ENCODE data around the gene TOM1.

Gene TOM1

GRCh38 chr22:35307892-35308291 lies 8.2 kb downstream of the TOM1 start:
- no peak for DNase-seq

- DNase-seq, result no peak
These were observed 8.9 kb downstream of the TOM1 start for GRCh38 chr22:35308480-35309021.

DNA sequence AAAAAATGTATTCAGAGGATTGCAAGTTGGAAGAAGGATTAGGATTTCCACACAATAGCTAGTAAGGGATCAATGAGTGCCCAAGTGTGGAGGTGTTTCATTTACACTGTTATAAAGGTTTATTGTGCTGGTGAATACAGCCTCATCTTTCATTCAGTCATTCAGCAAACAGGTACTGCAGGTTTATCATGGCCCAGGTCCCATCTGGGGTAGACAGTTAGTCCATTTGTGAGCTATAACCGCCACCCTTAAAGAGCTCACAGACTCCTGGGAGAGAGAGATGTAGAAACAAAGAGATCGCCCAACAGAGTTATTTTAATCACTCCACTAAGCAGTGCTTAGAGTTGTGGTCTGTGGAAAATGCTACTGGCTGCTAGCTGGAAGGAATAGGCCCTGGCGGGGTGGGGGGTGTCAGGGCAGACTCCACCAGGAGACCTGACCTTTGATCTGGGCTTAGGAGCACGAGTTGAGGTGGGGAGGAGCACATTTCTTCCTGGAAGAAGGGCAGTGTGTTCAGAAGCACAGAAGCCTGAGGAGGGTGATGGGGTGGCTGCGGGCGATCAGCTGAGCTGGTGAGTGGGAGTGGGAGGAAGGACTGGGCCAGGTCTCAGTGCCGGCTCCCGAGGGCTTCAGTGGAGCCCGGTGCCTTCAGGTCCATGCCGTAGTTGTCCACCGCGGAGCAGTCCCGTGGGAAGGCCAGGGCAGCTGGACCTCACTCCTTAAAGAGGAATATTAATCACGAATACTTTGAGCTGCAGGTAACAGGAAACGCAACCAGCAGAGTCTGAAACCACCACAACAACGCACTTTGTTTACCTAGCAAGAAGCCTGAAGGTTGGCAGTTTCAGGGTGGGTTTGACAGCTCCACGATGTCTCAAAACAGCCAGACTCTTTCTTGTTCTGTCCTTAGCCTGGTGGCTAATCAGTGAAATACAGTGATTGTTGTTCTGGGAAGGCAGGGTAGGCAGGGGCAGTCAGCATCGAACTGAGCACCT lies 11.2 kb downstream of the TOM1 start:
- DNase-seq, result no peak

DNA sequence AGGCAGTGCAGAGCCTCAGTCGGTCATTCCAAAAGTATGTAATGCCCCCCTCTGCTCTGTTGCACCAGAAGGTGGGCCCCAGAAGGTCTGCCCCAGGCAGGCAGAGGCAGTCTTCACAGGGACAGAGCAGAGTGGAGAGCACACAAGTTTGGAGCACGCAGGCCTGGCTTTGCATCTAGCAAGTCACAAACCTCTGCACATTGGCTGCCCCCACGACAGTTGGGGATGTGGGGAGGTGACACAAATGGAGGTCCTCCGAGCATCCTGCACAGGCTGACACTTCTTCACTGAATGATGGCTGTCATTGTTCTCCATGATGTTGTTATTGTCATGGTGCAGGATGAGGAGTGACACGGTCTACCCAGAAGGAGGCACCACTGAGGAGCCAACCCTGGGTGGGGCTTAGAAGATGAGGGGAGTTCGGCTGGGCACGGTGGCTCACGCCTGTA lies 11.9 kb downstream of the TOM1 start:
- DNase-seq, result no peak

DNA sequence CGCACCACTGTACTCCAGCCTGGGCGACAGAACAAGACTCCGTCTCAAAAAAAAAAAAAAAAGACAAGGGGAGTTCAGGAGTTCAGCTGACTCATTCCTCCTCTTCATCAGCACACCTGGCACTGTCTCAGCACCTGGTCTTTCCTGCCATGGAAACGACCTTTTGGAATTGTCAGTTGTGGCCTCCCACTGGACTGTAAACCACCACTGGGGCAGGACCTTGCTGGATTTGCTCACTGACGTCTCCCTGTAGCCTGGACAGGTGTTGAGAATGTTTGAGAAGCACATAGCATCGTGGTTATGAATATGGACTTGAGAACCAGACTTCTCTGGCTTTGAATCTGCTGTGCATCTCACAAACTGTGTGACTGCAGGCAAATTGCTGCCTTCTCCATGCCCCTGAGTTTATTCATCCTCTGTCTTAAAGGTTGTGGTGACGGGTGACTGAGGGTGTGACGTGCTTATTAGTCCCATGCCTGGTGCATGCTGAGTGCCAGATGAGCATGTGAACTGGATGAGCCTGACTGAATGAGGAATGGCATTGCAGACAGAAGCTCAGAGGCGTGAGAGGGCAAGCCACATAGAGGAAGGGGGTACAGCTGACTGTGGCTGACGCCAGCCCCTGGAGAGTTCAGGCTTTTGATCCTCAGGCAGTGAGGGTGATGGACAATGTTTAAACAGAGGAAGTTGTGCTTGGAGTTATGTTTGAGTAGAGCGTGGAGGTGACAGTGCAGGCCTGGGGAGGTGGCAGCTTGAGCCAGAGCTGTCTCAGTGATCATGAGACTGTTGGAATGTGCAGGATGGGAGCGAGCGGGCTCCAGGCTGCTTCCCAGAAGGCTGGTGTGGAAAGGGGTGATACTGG lies 12.7 kb downstream of the TOM1 start:
- no peak for DNase-seq

GRCh38 chr22:35313311-35314121 lies 13.8 kb downstream of the TOM1 start:
- no peak for DNase-seq

GRCh38 chr22:35314161-35314942 lies 14.7 kb downstream of the TOM1 start:
- DNase-seq, result no peak

DNA sequence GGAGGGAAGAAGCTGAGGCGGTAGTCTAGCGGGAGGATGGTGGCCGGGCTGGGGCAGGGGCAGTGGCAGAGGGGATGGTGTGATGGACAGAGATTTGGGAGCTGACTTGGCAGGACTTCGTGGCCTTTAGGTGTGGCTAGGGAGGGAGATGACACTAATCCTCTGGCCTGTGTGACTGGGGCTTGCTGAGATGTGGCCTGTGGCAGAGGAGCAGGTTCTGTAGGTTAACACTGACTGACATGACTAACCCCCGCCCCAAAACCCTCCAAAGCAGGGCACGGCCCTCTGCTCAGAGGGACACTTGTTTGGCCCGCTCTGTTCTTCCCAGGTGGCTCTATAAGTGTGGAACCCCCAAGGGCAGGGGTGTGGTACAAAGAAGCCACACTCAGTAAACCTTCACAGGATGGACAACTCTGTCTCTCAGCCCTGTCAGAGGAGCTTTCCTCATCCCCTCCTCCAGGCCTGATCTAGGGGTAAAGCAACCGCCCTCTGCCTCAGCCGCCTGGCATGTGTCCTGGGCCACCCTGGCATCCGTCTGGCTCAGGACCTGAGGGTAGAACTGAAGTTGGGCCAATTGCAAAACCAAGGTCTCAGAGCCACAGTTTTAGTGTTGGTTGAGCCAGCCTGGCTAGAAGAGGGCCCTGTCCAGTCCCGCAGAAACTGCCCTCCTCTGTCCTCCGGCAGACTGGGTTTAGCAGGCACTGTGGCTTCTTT lies 15.6 kb downstream of the TOM1 start:
- DNase-seq, result no peak

DNA sequence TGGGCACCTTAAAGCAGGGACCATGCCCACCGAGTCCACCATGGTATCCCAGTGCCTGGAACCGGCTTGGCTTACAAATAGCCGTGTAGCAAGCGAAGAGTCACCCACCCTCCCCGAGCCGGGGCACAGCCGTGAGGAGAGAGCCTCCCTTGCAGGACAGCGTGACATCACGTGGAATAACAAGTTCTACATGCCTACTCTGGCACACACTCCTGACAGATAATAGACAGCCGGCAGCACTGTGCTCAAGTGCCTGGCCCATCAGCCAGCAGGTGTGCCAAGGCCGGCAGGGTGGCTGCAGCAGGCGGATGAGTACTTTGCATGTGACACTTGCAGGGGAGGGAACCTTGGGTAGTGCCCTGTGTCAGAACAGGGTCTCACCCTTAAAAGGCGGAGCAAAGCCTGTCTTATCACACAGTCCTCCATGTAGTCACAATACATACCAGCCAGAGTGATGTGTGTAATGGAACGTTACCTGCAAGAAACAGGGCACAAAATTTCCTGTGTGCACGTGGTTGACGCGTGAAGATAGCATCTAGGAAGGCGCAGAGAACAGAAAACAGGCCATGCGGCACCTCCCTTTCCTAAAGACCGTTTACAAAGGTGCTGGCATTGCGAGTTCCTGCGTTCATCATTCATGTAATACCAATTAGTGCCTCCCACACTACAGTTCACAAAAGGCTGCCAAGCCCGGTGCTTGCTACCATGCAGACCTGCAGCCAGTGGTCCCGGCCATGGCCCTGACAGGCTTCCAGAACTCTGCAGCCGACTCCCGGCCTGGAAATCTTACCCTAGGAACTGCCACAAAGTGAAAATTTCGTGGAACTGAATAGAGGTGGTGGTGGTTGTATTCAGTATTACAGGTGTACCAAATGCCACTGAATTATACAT lies 16.4 kb downstream of the TOM1 start:
- DNase-seq, result no peak

DNA sequence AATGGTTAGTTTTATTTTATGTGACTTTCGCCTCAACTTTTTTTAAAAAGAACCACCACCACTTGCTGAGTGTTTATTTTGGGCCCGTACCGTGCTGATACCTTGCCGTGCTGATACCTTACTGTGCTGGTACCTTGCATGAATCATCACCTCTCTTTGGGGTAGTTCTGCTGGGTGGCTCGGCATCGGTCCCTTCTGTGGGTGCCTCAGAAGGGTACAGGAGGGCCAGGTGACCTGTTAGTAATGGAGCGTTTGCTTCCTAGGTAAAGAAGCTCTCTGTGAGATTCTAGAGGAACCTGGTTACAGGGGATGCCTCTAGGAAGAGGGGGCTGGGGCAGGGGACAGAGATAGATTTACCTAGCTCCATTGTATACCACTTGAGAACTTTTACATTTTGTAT lies 17.1 kb downstream of the TOM1 start:
- DNase-seq, result no peak

GRCh38 chr22:35317680-35318290 lies 18.1 kb downstream of the TOM1 start:
- no peak for DNase-seq

DNA sequence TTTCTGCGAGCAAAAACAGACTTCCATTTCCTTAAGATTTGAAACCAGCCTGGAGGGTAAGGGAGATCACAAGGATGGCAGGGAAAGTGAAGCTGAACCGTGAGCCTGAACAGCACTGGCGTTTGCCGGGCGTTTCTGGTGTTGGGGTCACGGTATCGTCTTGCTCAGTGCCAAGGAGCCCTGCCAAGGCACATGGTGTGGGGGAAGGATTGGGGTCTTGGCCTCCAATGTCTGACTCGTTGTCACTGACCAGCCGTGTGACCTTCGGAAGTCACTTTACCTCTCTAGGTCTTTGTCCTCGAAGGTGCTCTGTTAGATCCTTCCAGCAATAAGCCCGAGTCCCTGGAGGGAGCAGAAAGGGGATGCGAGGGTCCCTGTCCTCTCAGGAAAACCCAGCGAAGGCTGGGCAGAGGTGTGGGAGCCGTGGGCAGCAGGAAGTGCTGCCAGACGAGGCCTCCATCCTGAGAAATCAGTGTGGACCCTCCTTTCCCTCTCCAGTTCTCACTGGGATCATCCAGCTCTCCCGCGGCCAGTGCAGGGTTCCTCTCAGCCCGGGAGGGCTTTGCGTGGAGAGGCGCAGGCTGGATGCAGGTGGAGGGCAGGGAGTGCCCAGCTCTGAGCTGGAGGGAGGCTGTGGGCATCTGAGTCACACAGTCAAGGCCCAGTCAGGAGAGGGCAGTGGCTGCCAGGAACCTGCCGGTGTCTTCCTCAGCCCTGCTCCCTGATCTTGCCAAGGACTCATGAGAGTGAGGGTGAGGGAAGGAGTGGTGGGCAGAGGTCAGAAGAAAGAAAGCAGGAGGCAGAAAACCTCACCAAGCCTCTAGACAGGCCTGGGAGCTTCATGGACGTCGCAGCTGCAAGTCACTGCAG lies 18.9 kb downstream of the TOM1 start:
- DNase-seq, result no peak

GRCh38 chr22:35319244-35319985 lies 19.7 kb downstream of the TOM1 start:
- DNase-seq, result no peak

DNA sequence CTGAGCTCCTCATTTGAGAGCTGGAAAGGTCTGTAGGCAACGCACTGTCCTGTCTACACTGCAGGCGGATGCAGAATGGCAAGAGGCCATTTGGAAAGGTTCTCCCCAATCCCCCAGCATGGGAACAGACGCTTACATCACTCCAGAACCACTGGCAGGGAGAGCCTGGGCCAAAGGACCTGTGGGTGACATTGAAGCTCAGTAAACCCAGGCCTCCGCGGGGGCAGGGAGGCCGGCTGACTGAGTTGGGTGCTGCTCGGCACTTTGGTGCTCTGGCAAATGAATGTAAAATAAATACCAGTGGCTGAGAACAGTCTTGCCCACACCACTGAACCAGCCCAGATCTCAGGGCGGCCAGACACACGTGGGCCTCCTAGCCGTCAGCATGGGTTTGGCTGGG lies 22.4 kb downstream of the TOM1 start:
- DNase-seq, result no peak

- no peak for DNase-seq
These were observed 23.2 kb downstream of the TOM1 start for GRCh38 chr22:35322893-35323292.

DNA sequence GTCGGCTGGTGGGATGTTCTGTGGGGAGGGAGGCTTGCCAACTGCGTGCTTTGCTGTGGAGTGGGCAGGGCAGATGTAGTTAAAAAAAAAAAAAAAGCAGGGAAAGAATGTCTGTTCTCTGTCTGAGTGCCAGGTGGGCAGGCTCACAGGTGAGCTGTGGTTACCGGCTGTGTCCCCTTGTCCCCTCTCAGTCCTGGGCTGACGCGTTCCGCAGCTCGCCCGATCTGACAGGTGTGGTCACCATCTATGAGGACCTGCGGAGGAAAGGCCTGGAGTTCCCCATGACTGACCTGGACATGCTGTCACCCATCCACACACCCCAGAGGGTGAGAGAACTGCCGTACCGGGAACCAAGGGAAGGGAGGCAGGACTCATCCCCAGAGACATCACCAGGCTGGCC lies 23.6 kb downstream of the TOM1 start:
- DNase-seq, result no peak

- no peak for DNase-seq
These were observed 24.4 kb downstream of the TOM1 start for GRCh38 chr22:35324067-35324466.

DNA sequence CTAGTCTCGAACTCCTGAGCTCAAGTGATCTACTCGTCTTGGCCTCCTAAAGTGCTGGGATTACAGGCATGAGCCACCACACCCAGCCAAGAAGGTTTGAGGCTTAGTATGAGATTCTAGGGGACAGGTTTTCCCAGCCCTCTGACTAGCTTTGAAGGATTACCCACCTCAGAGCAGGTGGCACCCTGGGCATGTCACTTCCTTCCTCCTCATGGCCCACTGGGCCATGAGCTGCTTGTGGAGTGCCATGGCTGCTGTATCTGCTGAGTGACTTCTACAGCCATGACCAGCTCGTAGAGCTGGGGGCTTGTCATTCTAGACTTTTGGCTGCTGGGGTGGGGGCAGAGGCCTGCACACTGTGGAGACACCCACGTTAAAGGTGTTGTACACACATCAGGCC lies 25.1 kb downstream of the TOM1 start:
- DNase-seq, result no peak

All from NCI-H2227 treated with DMSO at 0.1 percent for 48 hours (cell line).